Activated T-helper 2 cell treated with anti-CD3 and anti-CD28 coated beads, Interferon-gamma antibody, Interleukin-2, Interleukin-4, amounts not matched to agents 10 μg/mL and 5 μg/mL and 100 μg/mL, durations not matched to agents 14 hours and 24 hours and 36 hours (primary cell): ENCODE measurements around the gene GSDMA. TPM values are rescaled to one million over a fixed set of nuclear protein-coding genes. Genes with fewer than 3 reads are reported as not detected.
A peak's percentile ranks its signal among the peaks of the same experiment; 100 is the strongest.

ENCODE experiments used
- DNase-seq: peaks from one replicate; pipeline ENCODE4 v3.0.0; 2021; ENCODE audit warnings: low spot score
- H3K27ac Mint-ChIP-seq: one replicate; pipeline ENCODE4 v1.8.0; 2021; ENCODE audit warnings: mixed read lengths
- H3K27me3 Mint-ChIP-seq: one replicate; pipeline ENCODE4 v1.8.0; 2021; ENCODE audit warnings: low read depth, mixed read lengths
- H3K36me3 Mint-ChIP-seq: one replicate; pipeline ENCODE4 v1.8.0; 2021; ENCODE audit warnings: low read depth, mixed read lengths
- H3K4me1 Mint-ChIP-seq: one replicate; pipeline ENCODE4 v1.8.0; 2021; ENCODE audit warnings: low read depth, mixed read lengths
- H3K4me3 Mint-ChIP-seq: one replicate; pipeline ENCODE4 v1.8.0; 2021; ENCODE audit warnings: low read depth, mild to moderate bottlenecking, moderate library complexity, mixed read lengths
- H3K9me3 Mint-ChIP-seq: one replicate; pipeline ENCODE4 v1.8.0; 2021; ENCODE audit warnings: mixed read lengths
- intact Hi-C: fragments of 100-400 bp; cut with micrococcal nuclease; formaldehyde crosslinking; loops from one replicate; pipeline ENCODE4 v1.15.1; 2023
- total RNA-seq: library from RNA; stranded (reverse); gene quantifications from 2 replicates; pipeline ENCODE4 v1.2.3, GENCODE V29; 2022

Gene GSDMA
- total RNA-seq, 1 donor from 2014 or later: 0.11 TPM

DNA sequence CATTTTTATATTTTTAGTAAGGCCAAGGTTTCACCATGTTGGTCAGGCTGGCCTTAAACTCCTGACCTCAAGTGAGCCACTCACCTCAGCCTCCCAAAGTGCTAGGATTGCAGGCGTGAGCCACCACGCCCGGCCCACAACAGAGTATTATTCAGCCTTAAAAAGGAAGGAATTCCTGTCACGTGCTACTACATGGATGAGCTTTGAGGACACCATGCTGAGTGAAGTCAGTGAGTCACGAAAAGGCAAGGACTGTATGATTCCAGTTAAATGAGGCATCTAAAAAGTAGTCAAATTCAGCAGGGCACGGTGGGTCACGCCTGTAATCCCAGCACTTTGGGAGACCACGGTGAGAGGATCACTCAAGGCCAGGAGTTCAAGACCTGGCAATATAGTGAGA, 62.1 kb downstream of the GSDMA start:
- peaks cover 15% of the 10 kb centered on the region for H3K4me1 Mint-ChIP-seq
- no peak overlapping the region for H3K4me3 Mint-ChIP-seq
- H3K9me3 Mint-ChIP-seq: no peaks in the 10 kb centered on the region
- no peak overlapping the region for H3K27ac Mint-ChIP-seq
- H3K27me3 Mint-ChIP-seq: no peaks in the 10 kb centered on the region
- no peak for DNase-seq
- intact Hi-C loops: no loop called here
- H3K36me3 Mint-ChIP-seq: peaks cover 61% of the 10 kb centered on the region

GRCh38 chr17:40025559-40025958, 62.8 kb downstream of the GSDMA start:
- Mint-ChIP-seq H3K4me1 (peaks cover 15% of the 10 kb centered on the region), H3K27ac (no peak overlapping the region), H3K36me3 (peaks cover 59% of the 10 kb centered on the region), H3K4me3 (no peak overlapping the region), H3K9me3 (no peaks in the 10 kb centered on the region), H3K27me3 (no peaks in the 10 kb centered on the region)
- no peak for DNase-seq
- intact Hi-C loops: no loop called here

DNA sequence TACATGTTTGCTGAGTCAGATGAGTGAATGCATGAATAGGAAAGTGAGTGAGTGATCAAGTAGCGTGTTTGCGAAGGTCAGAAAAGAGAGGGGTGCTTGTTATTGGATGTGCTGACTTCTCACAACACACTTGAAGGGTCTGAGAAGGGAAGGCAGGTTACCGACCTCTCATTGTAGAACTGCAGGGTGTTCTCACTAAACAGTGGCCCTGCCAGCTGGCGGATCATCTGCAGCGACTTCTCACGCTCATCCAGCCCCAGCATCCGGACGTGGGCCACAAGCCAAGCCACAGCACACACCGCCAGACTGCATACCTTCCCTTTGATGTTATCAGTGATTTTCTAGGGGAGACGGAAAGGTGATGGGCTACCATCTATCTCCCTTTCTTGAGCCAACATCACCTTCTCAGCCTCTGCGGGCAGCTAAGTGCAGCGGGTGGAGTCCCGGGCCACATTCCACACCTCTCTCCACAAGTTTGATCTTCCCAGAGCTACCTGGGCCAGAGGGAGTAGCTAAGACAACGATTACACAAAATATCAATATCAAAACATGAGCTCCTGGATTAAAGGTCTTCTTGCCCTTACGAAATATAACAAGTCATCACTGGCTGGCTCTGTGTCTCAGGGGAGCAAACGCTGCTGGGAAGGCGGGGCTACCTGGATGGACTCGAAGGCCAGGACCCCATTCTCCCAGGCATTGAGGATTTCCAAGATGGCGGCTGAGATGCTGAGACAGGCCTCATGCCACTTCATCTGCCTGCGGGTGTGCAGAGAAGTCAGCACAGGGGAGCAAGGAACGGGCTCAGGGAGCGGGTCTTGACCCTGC, 63.4 kb downstream of the GSDMA start:
- intact Hi-C loops: loop anchor here (2.0 kb wide), 1 partner anchor 43 kb away; no protein-coding TSS in a partner anchor
- peaks cover 59% of the 10 kb centered on the region for H3K36me3 Mint-ChIP-seq
- no peak overlapping the region for H3K4me3 Mint-ChIP-seq
- H3K27me3 Mint-ChIP-seq: no peaks in the 10 kb centered on the region
- DNase-seq: peak; percentile 18
- H3K27ac Mint-ChIP-seq: peak overlapping the region; percentile 5
- H3K9me3 Mint-ChIP-seq: no peaks in the 10 kb centered on the region
- peaks cover 15% of the 10 kb centered on the region for H3K4me1 Mint-ChIP-seq

DNA sequence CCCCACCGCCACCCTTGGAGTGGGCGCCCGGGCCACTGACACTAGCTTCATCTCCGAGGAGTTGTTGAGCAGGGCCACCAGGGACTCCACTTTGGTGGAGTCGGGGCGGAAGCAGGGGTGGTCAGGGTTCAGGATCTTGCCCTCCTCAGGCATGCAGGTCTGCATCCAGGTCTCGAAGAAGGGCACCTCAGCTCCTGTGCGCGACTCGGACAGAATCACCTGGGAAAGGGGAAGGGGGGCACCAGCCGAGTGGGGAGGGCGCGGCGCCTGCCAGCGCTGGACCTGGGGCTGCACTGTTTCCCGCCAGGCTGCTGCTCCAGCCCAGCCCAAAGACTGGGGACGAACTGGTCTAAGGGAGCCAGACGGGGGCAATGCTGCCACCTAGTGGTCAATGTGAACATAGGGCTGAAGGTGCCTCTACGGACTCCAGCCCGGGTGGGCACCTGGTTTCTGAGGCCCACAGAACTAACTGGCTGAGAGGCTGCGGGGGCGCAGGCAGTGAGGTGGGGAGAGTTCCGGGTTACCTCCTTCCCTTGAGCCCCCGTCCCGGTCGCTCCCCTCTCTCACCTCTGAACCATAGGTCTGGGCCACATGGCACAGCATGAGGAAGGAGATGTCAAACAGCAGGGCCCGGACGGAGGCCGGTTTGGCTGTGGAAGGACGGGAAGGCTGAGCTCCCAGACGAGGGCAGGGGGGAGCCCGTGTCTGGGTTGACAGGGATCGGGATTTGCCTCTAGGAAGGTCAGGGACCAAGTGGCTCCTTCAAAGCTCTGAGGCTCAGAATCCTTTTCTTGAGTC, 64.2 kb downstream of the GSDMA start:
- Mint-ChIP-seq H3K27me3 (no peaks in the 10 kb centered on the region), H3K27ac (no peak overlapping the region), H3K9me3 (no peaks in the 10 kb centered on the region), H3K36me3 (peaks cover 60% of the 10 kb centered on the region), H3K4me3 (no peak overlapping the region), H3K4me1 (peaks cover 15% of the 10 kb centered on the region)
- intact Hi-C loops: loop anchor here (2.0 kb wide), 1 partner anchor 42 kb away; no protein-coding TSS in a partner anchor
- DNase-seq: peak; percentile 61

Other genes with a start within 250 kb of the GSDMA start
- gene MIEN1, start 232.5 kb upstream of the GSDMA start, total RNA-seq: 36.2 and 38.8 TPM in 2 replicates
- gene GRB7, start 225.1 kb upstream of the GSDMA start, total RNA-seq: 0.39 and 0.74 TPM in 2 replicates
- 18.3 and 20.3 TPM in 2 replicates for gene IKZF3, start 98.7 kb upstream of the GSDMA start, total RNA-seq
- gene ZPBP2, start 94.8 kb upstream of the GSDMA start, total RNA-seq: not detected in 2 replicates
- 24.6 and 26.3 TPM in 2 replicates for gene GSDMB, start 44.4 kb upstream of the GSDMA start, total RNA-seq
- 66.1 and 74.3 TPM in 2 replicates for gene ORMDL3, start 35.4 kb upstream of the GSDMA start, total RNA-seq
- gene LRRC3C, start 35.3 kb upstream of the GSDMA start, total RNA-seq: not detected in 2 replicates
- 193 and 196 TPM in 2 replicates for gene PSMD3, start 17.8 kb downstream of the GSDMA start, total RNA-seq
- gene CSF3, start 52.4 kb downstream of the GSDMA start, total RNA-seq: not detected in 2 replicates
- 110 and 116 TPM in 2 replicates for gene MED24, start 91.4 kb downstream of the GSDMA start, total RNA-seq
- 4.9 and 5.6 TPM in 2 replicates for gene THRA, start 100.0 kb downstream of the GSDMA start, total RNA-seq
- gene NR1D1, start 137.6 kb downstream of the GSDMA start, total RNA-seq: 6.6 and 6.8 TPM in 2 replicates
- 87.6 and 95.8 TPM in 2 replicates for gene MSL1, start 159.0 kb downstream of the GSDMA start, total RNA-seq
- 118 and 120 TPM in 2 replicates for gene CASC3, start 177.5 kb downstream of the GSDMA start, total RNA-seq
- gene RAPGEFL1, start 214.5 kb downstream of the GSDMA start, total RNA-seq: 11.6 and 12.3 TPM in 2 replicates